GM21381 (cell line): ENCODE measurements around the gene GRIK4.

ENCODE experiments used
- ATAC-seq: cut with Tn5 transposase; IDR thresholded peaks from one replicate; pipeline ENCODE4 v1.9.1; 2021; ENCODE audit warnings: mild to moderate bottlenecking, moderate library complexity; ENCODE audit not compliant: unreplicated experiment

The GRIK4 gene

GRCh38 chr11:120800206-120800605 is 288.7 kb downstream of the GRIK4 start:
- no peak for ATAC-seq

- no peak for ATAC-seq
These were observed 290.5 kb downstream of the GRIK4 start for GRCh38 chr11:120801801-120802689.

GRCh38 chr11:120805960-120806555 is 294.5 kb downstream of the GRIK4 start:
- no peak for ATAC-seq

- ATAC-seq = no peak
These were observed 296.0 kb downstream of the GRIK4 start for GRCh38 chr11:120807414-120808150.

GRCh38 chr11:120808616-120809050 is 297.1 kb downstream of the GRIK4 start:
- ATAC-seq = no peak

- no peak for ATAC-seq
These were observed 298.7 kb downstream of the GRIK4 start for GRCh38 chr11:120810251-120810650.

GRCh38 chr11:120811199-120811598 is 299.7 kb downstream of the GRIK4 start:
- no peak for ATAC-seq

- ATAC-seq = no peak
These were observed 300.2 kb downstream of the GRIK4 start for GRCh38 chr11:120811731-120812130.

GRCh38 chr11:120814531-120815318 is 303.2 kb downstream of the GRIK4 start:
- ATAC-seq = no peak

- ATAC-seq = no peak
These were observed 304.0 kb downstream of the GRIK4 start for GRCh38 chr11:120815319-120816100.

GRCh38 chr11:120816176-120816575 is 304.6 kb downstream of the GRIK4 start:
- ATAC-seq = no peak

GRCh38 chr11:120816711-120817110 is 305.2 kb downstream of the GRIK4 start:
- ATAC-seq = no peak

- no peak for ATAC-seq
These were observed 305.6 kb downstream of the GRIK4 start for GRCh38 chr11:120817158-120817557.

GRCh38 chr11:120818097-120818496 is 306.5 kb downstream of the GRIK4 start:
- no peak for ATAC-seq

GRCh38 chr11:120819003-120819402 is 307.5 kb downstream of the GRIK4 start:
- no peak for ATAC-seq

- ATAC-seq = no peak
These were observed 308.2 kb downstream of the GRIK4 start for GRCh38 chr11:120819437-120820365.

- ATAC-seq = no peak
These were observed 311.6 kb downstream of the GRIK4 start for GRCh38 chr11:120823159-120823558.

GRCh38 chr11:120824242-120824641 is 312.7 kb downstream of the GRIK4 start:
- ATAC-seq = no peak

- no peak for ATAC-seq
These were observed 315.6 kb downstream of the GRIK4 start for GRCh38 chr11:120827198-120827597.
